Body of pancreas (tissue), 4 donors: ENCODE data around the gene SLC19A1.

Experiments
- POLR2A ChIP-seq, 3 donors: fragments of 450-650 bp; IDR thresholded peaks; one replicate each; pipeline ENCODE4 v1.6.1; 2016; ENCODE audit warnings: antibody characterized with exemption in 3 of 3, mild to moderate bottlenecking in 2 of 3
- TF ChIP-seq, protein P1 (sequence below), 7 experiments: fragments of 450-650 bp in 4 of 7; fragments of 200-600 bp in 3 of 7; sonication (generic) in 3 of 7; IDR thresholded peaks; one replicate each; pipeline ENCODE4 v1.5.1; 2016 to 2019; ENCODE audit warnings: antibody characterized with exemption in 7 of 7

DNA sequence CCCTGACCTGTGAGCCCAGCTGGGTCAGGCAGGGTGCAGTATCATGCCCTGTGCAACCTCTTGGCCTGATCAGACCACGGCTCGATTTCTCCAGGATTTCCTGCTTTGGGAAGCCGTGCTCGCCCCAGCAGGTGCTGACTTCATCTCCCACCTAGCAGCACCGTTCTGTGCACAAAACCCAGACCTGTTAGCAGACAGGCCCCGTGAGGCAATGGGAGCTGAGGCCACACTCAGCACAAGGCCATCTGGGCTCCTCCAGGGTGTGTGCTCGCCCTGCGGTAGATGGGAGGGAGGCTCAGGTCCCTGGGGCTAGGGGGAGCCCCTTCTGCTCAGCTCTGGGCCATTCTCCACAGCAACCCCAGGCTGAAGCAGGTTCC is 29.6 kb downstream of the SLC19A1 start:
- TF ChIP-seq, protein P1, sequence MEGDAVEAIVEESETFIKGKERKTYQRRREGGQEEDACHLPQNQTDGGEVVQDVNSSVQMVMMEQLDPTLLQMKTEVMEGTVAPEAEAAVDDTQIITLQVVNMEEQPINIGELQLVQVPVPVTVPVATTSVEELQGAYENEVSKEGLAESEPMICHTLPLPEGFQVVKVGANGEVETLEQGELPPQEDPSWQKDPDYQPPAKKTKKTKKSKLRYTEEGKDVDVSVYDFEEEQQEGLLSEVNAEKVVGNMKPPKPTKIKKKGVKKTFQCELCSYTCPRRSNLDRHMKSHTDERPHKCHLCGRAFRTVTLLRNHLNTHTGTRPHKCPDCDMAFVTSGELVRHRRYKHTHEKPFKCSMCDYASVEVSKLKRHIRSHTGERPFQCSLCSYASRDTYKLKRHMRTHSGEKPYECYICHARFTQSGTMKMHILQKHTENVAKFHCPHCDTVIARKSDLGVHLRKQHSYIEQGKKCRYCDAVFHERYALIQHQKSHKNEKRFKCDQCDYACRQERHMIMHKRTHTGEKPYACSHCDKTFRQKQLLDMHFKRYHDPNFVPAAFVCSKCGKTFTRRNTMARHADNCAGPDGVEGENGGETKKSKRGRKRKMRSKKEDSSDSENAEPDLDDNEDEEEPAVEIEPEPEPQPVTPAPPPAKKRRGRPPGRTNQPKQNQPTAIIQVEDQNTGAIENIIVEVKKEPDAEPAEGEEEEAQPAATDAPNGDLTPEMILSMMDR (IDR thresholded peaks at IDR 0.05): no peak
- no peak for TF ChIP-seq POLR2A (IDR thresholded peaks at IDR 0.05)
